ENCODE results near the gene FHL5. TPM values are rescaled to one million over a fixed set of nuclear protein-coding genes. Genes with fewer than 3 reads are reported as not detected.

Gene FHL5
- total RNA-seq, 1 donor from 2014 or later: not detected

DNA sequence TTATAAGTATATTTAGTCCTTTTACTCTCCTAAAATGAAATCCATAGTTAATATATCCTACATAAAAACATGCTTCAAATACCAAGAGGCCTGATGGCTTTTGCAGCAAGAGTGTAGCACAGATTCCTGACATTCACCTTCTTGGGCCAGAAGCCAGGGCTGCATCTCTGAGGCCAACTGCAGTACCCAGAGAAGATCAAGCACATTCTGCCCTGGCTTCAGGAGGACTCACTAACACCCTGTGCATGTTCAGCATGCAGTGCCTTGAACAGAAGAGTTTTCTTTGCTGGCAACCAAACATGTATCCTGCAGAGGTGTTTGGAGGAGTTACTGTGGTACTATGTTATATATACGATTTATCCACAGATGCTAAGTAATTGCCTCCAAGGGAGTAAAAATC lies 90.3 kb downstream of the FHL5 start:
- H3K36me3 Mint-ChIP-seq (ENCODE audit: unreplicated experiment): no peaks in the 10 kb centered on the region
- H3K9me3 Mint-ChIP-seq (ENCODE audit: unreplicated experiment): peaks cover 4% of the 10 kb centered on the region
- H3K4me1 Mint-ChIP-seq (ENCODE audit: low read depth, unreplicated experiment): peaks cover 34% of the 10 kb centered on the region
- no peak overlapping the region for H3K27ac Mint-ChIP-seq (ENCODE audit: unreplicated experiment)
- H3K27me3 Mint-ChIP-seq (ENCODE audit: unreplicated experiment): peaks cover 2% of the 10 kb centered on the region
- H3K4me3 Mint-ChIP-seq (ENCODE audit: unreplicated experiment): no peak overlapping the region
- DNase-seq: no peak
- TF ChIP-seq, protein P1, sequence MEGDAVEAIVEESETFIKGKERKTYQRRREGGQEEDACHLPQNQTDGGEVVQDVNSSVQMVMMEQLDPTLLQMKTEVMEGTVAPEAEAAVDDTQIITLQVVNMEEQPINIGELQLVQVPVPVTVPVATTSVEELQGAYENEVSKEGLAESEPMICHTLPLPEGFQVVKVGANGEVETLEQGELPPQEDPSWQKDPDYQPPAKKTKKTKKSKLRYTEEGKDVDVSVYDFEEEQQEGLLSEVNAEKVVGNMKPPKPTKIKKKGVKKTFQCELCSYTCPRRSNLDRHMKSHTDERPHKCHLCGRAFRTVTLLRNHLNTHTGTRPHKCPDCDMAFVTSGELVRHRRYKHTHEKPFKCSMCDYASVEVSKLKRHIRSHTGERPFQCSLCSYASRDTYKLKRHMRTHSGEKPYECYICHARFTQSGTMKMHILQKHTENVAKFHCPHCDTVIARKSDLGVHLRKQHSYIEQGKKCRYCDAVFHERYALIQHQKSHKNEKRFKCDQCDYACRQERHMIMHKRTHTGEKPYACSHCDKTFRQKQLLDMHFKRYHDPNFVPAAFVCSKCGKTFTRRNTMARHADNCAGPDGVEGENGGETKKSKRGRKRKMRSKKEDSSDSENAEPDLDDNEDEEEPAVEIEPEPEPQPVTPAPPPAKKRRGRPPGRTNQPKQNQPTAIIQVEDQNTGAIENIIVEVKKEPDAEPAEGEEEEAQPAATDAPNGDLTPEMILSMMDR (IDR thresholded peaks at IDR 0.05; ENCODE audit: partially characterized antibody, unreplicated experiment): no peak

DNA sequence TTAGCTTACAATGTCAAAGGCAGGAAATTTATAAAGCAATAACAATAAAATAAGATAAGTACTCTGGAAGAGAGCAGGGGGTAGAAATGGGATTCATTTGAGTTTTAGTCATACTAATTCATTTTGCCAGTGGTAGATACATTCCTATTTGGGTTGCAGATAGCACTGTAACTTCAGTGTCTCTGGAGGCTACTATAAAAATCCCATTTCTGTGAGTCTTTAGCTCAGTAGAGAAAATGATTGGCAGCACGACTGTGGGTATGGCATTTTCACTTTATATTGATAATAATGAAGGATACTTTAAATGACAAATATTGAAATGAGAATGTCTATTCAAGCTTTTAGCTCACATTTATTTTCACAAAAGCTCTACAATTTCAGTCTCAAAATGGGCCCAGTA lies 93.6 kb downstream of the FHL5 start:
- peaks cover 2% of the 10 kb centered on the region for H3K9me3 Mint-ChIP-seq (ENCODE audit: unreplicated experiment)
- no peak for DNase-seq
- peaks cover 44% of the 10 kb centered on the region for H3K4me1 Mint-ChIP-seq (ENCODE audit: low read depth, unreplicated experiment)
- H3K27ac Mint-ChIP-seq (ENCODE audit: unreplicated experiment): no peak overlapping the region
- no peaks in the 10 kb centered on the region for H3K27me3 Mint-ChIP-seq (ENCODE audit: unreplicated experiment)
- TF ChIP-seq, protein P1 (IDR thresholded peaks at IDR 0.05; ENCODE audit: partially characterized antibody, unreplicated experiment): no peak
- H3K36me3 Mint-ChIP-seq (ENCODE audit: unreplicated experiment): peaks cover 12% of the 10 kb centered on the region
- H3K4me3 Mint-ChIP-seq (ENCODE audit: unreplicated experiment): no peak overlapping the region

DNA sequence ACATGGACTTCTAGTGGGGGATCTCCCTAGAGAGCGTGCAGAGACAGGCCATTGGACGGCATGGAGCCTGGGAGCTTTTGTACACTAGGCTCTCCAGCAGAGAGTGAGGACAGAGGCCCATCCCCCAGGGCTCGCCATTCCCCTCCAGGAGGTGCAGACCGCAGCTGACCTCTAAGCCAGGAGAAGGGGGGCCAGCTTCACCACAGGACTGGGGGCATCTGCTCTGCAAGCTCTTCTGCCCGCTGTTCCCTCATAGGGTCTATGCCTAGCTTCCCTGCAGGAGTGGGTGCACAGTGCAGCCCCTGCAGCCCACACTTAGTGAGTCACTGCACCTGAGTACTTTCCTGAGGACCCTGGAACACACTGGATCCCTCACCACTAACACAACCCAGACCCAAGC lies 94.4 kb downstream of the FHL5 start:
- Mint-ChIP-seq H3K36me3 (ENCODE audit: unreplicated experiment) (peaks cover 15% of the 10 kb centered on the region), H3K4me3 (ENCODE audit: unreplicated experiment) (no peak overlapping the region), H3K4me1 (ENCODE audit: low read depth, unreplicated experiment) (peaks cover 39% of the 10 kb centered on the region), H3K27me3 (ENCODE audit: unreplicated experiment) (no peaks in the 10 kb centered on the region), H3K27ac (ENCODE audit: unreplicated experiment) (peak overlapping the region; percentile 59), H3K9me3 (ENCODE audit: unreplicated experiment) (peaks cover 3% of the 10 kb centered on the region)
- peak; percentile 33 for DNase-seq
- TF ChIP-seq, protein P1 (IDR thresholded peaks at IDR 0.05; ENCODE audit: partially characterized antibody, unreplicated experiment): no peak

DNA sequence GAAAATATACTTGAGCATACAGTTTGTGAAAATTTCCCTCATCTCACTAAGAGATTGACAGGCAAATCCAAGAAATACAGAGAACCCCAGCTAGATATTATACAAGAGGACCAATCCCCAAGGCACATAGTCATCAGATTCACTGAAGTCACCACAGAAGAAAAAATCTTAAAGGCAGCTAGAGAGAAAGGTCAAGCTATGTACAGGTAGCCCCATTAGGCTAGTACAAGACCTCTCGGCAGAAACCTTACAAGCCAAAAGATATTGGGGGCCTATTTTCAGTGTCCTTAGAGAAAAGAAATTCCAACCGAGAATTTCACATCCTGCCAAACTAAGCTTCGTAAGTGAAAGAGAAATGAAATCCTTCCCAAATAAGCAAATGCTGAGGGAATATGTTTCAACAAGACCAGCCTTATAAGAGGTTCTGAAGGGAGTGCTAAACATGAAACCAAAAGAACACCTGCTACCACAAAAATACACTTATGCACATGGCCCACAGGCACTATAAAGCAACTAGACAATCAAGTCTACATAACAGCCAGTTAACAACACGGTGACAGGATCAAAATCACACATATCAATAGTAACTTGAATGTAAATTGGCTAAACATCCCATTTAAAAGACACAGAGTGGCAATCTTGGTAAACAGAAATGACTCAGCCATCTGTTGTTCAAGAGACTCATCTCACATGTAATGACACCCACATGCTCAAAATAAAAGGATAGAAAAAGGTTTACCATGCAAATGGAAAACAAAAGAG lies 96.3 kb downstream of the FHL5 start:
- peaks cover 18% of the 10 kb centered on the region for H3K36me3 Mint-ChIP-seq (ENCODE audit: unreplicated experiment)

More for the DNA sequence above, 96.3 kb downstream of the FHL5 start:
- TF ChIP-seq, protein P1 (IDR thresholded peaks at IDR 0.05; ENCODE audit: partially characterized antibody, unreplicated experiment): no peak
- no peak for DNase-seq
- Mint-ChIP-seq H3K27ac (ENCODE audit: unreplicated experiment) (peak overlapping the region; percentile 29), H3K27me3 (ENCODE audit: unreplicated experiment) (no peaks in the 10 kb centered on the region), H3K4me1 (ENCODE audit: low read depth, unreplicated experiment) (peaks cover 29% of the 10 kb centered on the region), H3K4me3 (ENCODE audit: unreplicated experiment) (no peak overlapping the region), H3K9me3 (ENCODE audit: unreplicated experiment) (peaks cover 3% of the 10 kb centered on the region)

Other genes starting within 250 kb of the FHL5 start
- gene UFL1, start 41.3 kb upstream of the FHL5 start, total RNA-seq (ENCODE audit: unreplicated experiment): 7.4 TPM